GM19455 (cell line): ENCODE results near the gene DDX39B.
"Not testable (repeated sequence)": the region's sequence is repeated elsewhere in the genome, so short reads cannot be mapped to it uniquely, and the experiment has no call there.

Source experiments
- ATAC-seq: cut with Tn5 transposase; IDR thresholded peaks from one replicate; pipeline ENCODE4 v1.9.1; 2021; ENCODE audit not compliant: unreplicated experiment

DDX39B gene

GRCh38 chr6:31575952-31576685, 34.3 kb upstream of the DDX39B start:
- ATAC-seq, result no peak

GRCh38 chr6:31575335-31575901, 33.6 kb upstream of the DDX39B start, which contains the start of gene TNF:
TNF (plus strand) TSS chr6:31575565; CDS start chr6:31575742, 177 bp downstream.
- ATAC-seq, result no peak

DNA sequence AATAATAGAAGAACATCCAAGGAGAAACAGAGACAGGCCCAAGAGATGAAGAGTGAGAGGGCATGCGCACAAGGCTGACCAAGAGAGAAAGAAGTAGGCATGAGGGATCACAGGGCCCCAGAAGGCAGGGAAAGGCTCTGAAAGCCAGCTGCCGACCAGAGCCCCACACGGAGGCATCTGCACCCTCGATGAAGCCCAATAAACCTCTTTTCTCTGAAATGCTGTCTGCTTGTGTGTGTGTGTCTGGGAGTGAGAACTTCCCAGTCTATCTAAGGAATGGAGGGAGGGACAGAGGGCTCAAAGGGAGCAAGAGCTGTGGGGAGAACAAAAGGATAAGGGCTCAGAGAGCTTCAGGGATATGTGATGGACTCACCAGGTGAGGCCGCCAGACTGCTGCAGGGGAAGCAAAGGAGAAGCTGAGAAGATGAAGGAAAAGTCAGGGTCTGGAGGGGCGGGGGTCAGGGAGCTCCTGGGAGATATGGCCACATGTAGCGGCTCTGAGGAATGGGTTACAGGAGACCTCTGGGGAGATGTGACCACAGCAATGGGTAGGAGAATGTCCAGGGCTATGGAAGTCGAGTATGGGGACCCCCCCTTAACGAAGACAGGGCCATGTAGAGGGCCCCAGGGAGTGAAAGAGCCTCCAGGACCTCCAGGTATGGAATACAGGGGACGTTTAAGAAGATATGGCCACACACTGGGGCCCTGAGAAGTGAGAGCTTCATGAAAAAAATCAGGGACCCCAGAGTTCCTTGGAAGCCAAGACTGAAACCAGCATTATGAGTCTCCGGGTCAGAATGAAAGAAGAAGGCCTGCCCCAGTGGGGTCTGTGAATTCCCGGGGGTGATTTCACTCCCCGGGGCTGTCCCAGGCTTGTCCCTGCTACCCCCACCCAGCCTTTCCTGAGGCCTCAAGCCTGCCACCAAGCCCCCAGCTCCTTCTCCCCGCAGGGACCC, 32.6 kb upstream of the DDX39B start:
- ATAC-seq, result no peak

DNA sequence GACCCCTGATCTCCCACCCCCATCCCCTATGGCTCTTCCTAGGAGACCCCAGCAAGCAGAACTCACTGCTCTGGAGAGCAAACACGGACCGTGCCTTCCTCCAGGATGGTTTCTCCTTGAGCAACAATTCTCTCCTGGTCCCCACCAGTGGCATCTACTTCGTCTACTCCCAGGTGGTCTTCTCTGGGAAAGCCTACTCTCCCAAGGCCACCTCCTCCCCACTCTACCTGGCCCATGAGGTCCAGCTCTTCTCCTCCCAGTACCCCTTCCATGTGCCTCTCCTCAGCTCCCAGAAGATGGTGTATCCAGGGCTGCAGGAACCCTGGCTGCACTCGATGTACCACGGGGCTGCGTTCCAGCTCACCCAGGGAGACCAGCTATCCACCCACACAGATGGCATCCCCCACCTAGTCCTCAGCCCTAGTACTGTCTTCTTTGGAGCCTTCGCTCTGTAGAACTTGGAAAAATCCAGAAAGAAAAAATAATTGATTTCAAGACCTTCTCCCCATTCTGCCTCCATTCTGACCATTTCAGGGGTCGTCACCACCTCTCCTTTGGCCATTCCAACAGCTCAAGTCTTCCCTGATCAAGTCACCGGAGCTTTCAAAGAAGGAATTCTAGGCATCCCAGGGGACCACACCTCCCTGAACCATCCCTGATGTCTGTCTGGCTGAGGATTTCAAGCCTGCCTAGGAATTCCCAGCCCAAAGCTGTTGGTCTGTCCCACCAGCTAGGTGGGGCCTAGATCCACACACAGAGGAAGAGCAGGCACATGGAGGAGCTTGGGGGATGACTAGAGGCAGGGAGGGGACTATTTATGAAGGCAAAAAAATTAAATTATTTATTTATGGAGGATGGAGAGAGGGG, 31.7 kb upstream of the DDX39B start:
- no peak for ATAC-seq

GRCh38 chr6:31572041-31572911, 30.5 kb upstream of the DDX39B start, which contains the start of gene LTA:
LTA (plus strand) TSS chr6:31572289; CDS start chr6:31572743, 454 bp downstream.
- ATAC-seq, result peak; percentile 49

GRCh38 chr6:31569861-31570536, 28.2 kb upstream of the DDX39B start:
- ATAC-seq, result no peak

GRCh38 chr6:31568537-31568961, 26.7 kb upstream of the DDX39B start:
- ATAC-seq, result peak; percentile 66

DNA sequence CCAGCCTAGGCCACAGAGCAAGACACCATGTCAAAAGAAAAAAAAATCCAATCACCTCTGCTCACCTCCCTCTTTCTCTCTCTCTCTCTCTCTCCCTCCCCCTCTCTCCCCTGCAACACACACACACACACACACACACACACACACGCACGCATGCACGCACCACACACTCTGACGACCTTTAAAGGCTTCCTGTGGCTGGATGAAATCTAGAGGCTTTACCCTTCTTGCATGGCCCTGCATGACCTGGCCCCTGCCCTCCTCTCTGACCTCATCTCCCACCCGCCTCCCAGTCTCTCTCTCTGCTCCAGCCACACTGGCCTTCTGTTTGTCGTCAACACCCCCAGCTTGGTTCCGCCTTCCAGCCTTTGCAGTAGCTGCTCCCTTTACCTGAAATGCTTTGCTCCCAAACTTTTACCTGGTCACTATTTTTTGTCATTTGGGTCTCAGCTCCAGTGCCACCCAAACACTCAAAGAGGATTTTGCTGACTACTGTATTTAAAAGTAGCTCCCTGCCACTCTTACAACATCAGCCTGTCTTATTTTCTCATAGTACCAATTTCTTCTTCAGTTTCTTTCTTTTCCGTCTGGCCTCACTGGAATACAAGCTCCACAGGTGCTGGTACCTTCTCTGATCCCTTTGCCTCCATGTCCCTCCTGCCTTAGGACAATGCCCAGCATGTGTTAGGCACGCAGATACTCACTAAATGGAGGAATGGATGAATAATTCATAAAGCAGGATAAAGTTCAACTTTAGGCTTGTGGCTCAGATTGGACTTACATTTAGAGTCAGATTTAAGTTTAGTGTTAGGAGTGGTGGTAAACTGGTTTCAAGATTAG, 25.9 kb upstream of the DDX39B start:
- no peak for ATAC-seq

DNA sequence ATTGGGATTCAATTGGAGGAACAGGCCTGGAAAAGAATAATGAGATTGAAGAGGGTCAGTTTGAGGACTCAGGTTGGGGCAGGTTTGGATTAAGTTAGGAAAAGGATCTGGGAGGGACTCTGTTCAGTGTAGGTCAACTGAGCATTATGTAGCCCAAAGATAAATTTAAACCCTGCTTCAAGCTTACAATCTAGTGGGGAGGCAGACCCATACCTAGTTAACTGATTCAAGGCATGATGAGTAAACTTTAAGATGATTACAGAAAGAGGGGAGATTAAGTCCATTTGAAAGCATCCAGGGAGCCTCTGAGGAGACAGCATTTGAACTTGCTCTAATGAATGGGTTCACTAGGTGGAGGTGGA, 18.9 kb upstream of the DDX39B start:
- no peak for ATAC-seq

GRCh38 chr6:31559958-31560696, 18.3 kb upstream of the DDX39B start:
- ATAC-seq, result peak; percentile 58

DNA sequence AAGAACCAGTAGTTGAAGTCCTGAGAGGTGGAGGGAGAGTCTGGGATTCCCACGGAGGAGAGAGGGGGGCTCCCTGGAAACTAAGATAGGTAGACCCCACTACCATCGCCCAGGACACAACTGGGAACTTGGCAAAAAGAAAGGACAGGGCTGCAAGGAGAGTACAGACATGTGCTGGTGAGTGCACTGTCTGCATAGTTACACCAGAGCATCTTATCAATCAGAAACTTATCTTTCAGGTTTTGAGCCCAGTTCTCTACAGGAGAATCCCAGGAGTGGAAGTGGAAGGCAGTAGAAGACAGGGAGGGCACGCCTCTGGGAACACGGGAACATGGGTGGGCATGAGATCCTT, 17.8 kb upstream of the DDX39B start:
- ATAC-seq, result peak; percentile 11

DNA sequence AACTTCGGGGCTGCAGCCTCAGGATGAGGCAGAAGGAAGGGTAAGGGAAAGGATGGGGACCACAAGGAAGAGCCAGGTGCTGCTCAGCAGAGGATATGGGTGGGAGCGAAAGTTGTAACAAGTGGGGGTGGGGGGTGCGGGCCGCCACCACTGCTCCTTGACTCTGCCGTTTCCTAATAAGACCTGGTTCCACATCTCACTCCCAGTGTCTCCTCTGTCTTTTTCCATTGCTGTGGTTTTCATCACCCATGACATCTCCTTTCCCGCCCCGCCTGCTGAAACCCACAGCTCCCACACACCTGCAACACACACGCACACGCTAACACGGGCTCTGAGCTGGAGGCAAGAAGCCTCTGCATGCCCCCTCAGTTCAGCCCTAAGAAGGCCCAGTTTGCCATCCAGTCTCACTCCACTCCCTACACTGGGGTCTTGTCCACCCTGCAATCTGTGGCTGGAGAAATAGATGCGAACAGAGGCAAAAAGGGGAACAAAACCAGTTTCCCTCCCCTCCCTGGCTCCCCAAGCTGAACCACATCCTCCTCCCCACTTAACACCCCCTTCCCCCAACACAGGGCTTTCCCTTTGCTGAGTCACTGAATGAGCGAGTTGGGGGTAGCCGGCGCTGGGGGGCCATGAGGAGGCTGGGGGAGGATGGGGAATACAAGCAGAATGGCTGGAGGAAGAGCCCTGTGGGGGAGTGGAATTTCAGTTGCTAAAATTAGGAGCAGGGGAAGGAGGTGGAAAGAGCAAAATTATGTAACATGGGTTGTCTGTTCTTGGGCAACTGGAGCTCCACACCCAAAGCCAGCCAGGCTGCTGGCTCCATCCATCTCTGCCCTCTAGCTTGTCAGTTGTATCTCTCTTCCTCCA, 17.1 kb upstream of the DDX39B start:
- ATAC-seq, result no peak

GRCh38 chr6:31558318-31558625, 16.5 kb upstream of the DDX39B start:
- no peak for ATAC-seq

- ATAC-seq, result no peak
Observed at GRCh38 chr6:31557443-31558317, 15.9 kb upstream of the DDX39B start.

- no peak for ATAC-seq
Observed at GRCh38 chr6:31556307-31556706, 14.5 kb upstream of the DDX39B start.

DNA sequence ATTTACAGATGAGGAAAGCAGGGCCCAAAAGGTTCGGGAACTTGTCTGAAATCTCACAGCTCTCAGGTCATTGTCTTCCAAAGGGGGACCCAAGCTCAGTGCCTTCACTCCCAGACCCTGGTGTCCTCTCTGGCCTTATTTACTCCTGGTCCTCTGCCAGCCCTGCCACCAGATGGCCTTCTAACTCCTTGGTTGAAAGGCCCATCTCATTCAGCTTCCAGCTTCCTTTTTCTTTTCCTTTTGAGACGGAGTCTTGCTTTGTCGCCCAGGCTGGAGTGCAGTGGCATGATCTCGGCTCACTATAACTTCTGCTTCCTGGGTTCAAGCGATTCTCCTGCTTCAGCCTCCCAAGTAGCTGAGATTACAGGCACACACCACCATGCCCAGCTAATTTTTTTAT, 9.6 kb upstream of the DDX39B start:
- ATAC-seq, result not testable (repeated sequence)
